ENCODE results near the gene AFAP1.

AFAP1 gene

GRCh38 chr4:7750523-7750922 lies 189.1 kb downstream of the AFAP1 start:
- no peak for DNase-seq

GRCh38 chr4:7747566-7747965 lies 192.1 kb downstream of the AFAP1 start:
- no peak for DNase-seq

GRCh38 chr4:7747062-7747385 lies 192.6 kb downstream of the AFAP1 start:
- DNase-seq, result no peak

GRCh38 chr4:7746351-7747061 lies 193.2 kb downstream of the AFAP1 start:
- DNase-seq, result no peak

GRCh38 chr4:7745301-7745885 lies 194.3 kb downstream of the AFAP1 start:
- no peak for DNase-seq

- no peak for DNase-seq
Measured at GRCh38 chr4:7744142-7744804, 195.4 kb downstream of the AFAP1 start.

- no peak for DNase-seq
Measured at GRCh38 chr4:7742807-7743280, 196.8 kb downstream of the AFAP1 start.

- DNase-seq, result no peak
Measured at GRCh38 chr4:7741946-7742806, 197.5 kb downstream of the AFAP1 start.

- DNase-seq, result no peak
Measured at GRCh38 chr4:7740866-7741525, 198.7 kb downstream of the AFAP1 start.

GRCh38 chr4:7739918-7740865 lies 199.5 kb downstream of the AFAP1 start:
- no peak for DNase-seq

GRCh38 chr4:7739077-7739917 lies 200.4 kb downstream of the AFAP1 start:
- no peak for DNase-seq

GRCh38 chr4:7738458-7739076 lies 201.1 kb downstream of the AFAP1 start:
- DNase-seq, result no peak

- no peak for DNase-seq
Measured at GRCh38 chr4:7737752-7738457, 201.8 kb downstream of the AFAP1 start.

- no peak for DNase-seq
Measured at GRCh38 chr4:7737268-7737645, 202.4 kb downstream of the AFAP1 start.

GRCh38 chr4:7736436-7737267 lies 203.0 kb downstream of the AFAP1 start:
- DNase-seq, result no peak

- no peak for DNase-seq
Measured at GRCh38 chr4:7735961-7736360, 203.7 kb downstream of the AFAP1 start.

- DNase-seq, result no peak
Measured at GRCh38 chr4:7735395-7735794, 204.3 kb downstream of the AFAP1 start.

GRCh38 chr4:7734651-7735260 lies 204.9 kb downstream of the AFAP1 start:
- no peak for DNase-seq
